IMR-90 (cell line): ENCODE data around the gene UBA3. TPM values are rescaled to one million over a fixed set of nuclear protein-coding genes. Genes with fewer than 3 reads are reported as not detected.

Experiments used
- ATAC-seq: fragments of 200-7000 bp; cut with Tn5 transposase; 2 replicates; pipeline ENCODE4 v1.9.1; 2020; ENCODE audit warnings: low read depth, mild to moderate bottlenecking, moderate library complexity
- BruUV-seq: library from RNA; stranded (reverse); fragments of 400-500 nt; replicated peaks from 2 replicates; lab custom pipeline; 2021; lab: Mats Ljungman, UMichigan
- CTCF ChIA-PET: fragments of 300-600 bp; formaldehyde crosslinking; extraction: SDS; loops from one replicate; lab custom pipeline; 2021; ENCODE audit warnings: antibody characterized with exemption; lab: Yijun Ruan, JAX
- POLR2A ChIA-PET: fragments of 300-600 bp; sonication (Branson Sonifier 250); formaldehyde crosslinking; loops from one replicate; lab custom pipeline; 2022; ENCODE audit warnings: antibody characterized with exemption; ENCODE audit not compliant: unreplicated experiment; lab: Charles Lee
- DNase-seq: peaks from one replicate; pipeline ENCODE4 v3.0.0; 2013
- H2AFZ ChIP-seq: replicated peaks from 2 replicates; pipeline ENCODE3; 2013; ENCODE audit warnings: low read length, mild to moderate bottlenecking; ENCODE audit not compliant: poor library complexity
- H2AK5ac ChIP-seq: 2 replicates; pipeline ENCODE4 v1.6.1; 2013; ENCODE audit warnings: low read depth, low read length, inconsistent platforms
- H2AK9ac ChIP-seq: replicated peaks from 2 replicates; pipeline ENCODE3; 2013; ENCODE audit warnings: mild to moderate bottlenecking, low read depth, low read length, moderate library complexity; ENCODE audit not compliant: poor library complexity
- H2BK120ac ChIP-seq: 2 replicates; pipeline ENCODE4 v1.6.1; 2013; ENCODE audit warnings: low read depth, low read length, inconsistent platforms
- H2BK15ac ChIP-seq: 3 replicates; pipeline ENCODE4 v1.6.1; 2013; ENCODE audit warnings: low read depth, low read length, inconsistent platforms
- H2BK20ac ChIP-seq: 2 replicates; pipeline ENCODE4 v1.6.1; 2013; ENCODE audit warnings: low read depth, mild to moderate bottlenecking, inconsistent platforms, low read length, moderate library complexity
- H2BK5ac ChIP-seq: 2 replicates; pipeline ENCODE4 v1.6.1; 2013; ENCODE audit warnings: mild to moderate bottlenecking, low read depth, low read length, inconsistent platforms; ENCODE audit not compliant: poor library complexity, severe bottlenecking
- H3K14ac ChIP-seq: replicated peaks from 2 replicates; pipeline ENCODE4 v1.6.1; 2013; ENCODE audit warnings: low read depth, low read length, inconsistent platforms
- H3K18ac ChIP-seq: 2 replicates; pipeline ENCODE4 v1.6.1; 2013; ENCODE audit warnings: low read depth, low read length, control low read depth
- H3K23ac ChIP-seq: 2 replicates; pipeline ENCODE4 v1.6.1; 2013; ENCODE audit warnings: low read depth, low read length, inconsistent platforms
- H3K27ac ChIP-seq: 2 replicates; pipeline ENCODE4 v1.5.1; 2013; ENCODE audit warnings: mild to moderate bottlenecking, control low read depth, low read length; ENCODE audit not compliant: insufficient read depth
- H3K27me3 ChIP-seq: 2 replicates; pipeline ENCODE4 v1.6.1; 2013; ENCODE audit warnings: low read length; ENCODE audit not compliant: control insufficient read depth, insufficient read depth
- H3K36me3 ChIP-seq: 2 replicates; pipeline ENCODE4 v1.6.1; 2013; ENCODE audit warnings: low read length, mixed read lengths; ENCODE audit not compliant: control insufficient read depth, insufficient read depth
- H3K4ac ChIP-seq: 2 replicates; pipeline ENCODE4 v1.6.1; 2013; ENCODE audit warnings: low read depth, low read length, inconsistent platforms
- H3K4me1 ChIP-seq: 2 replicates; pipeline ENCODE4 v1.6.1; 2013; ENCODE audit warnings: low read length, mixed read lengths; ENCODE audit not compliant: control insufficient read depth, insufficient read depth
- H3K4me2 ChIP-seq: 2 replicates; pipeline ENCODE4 v1.6.1; 2013; ENCODE audit warnings: low read depth, mild to moderate bottlenecking, control low read depth, low read length, moderate library complexity
- H3K4me3 ChIP-seq: 2 replicates; pipeline ENCODE4 v1.5.1; 2013; ENCODE audit warnings: low read depth, mild to moderate bottlenecking, control low read depth, low read length, moderate library complexity; ENCODE audit not compliant: insufficient read depth
- H3K56ac ChIP-seq: 2 replicates; pipeline ENCODE4 v1.6.1; 2013; ENCODE audit warnings: low read length, inconsistent platforms; ENCODE audit not compliant: insufficient read depth; ENCODE audit errors: extremely low read depth
- H3K79me1 ChIP-seq, 2 experiments: 2 replicates each; pipeline ENCODE4 v1.6.1; 2013; ENCODE audit warnings: low read length in 2 of 2, inconsistent platforms in 1 of 2, low read depth in 1 of 2
- H3K9ac ChIP-seq: 2 replicates; pipeline ENCODE4 v1.6.1; 2013; ENCODE audit warnings: low read depth, low read length, control low read depth
- H3K9me1 ChIP-seq: 2 replicates; pipeline ENCODE4 v1.6.1; 2013; ENCODE audit warnings: low read length, inconsistent platforms; ENCODE audit not compliant: insufficient read depth
- H3K9me3 ChIP-seq: 2 replicates; pipeline ENCODE4 v1.6.1; 2013; ENCODE audit warnings: low read length; ENCODE audit not compliant: control insufficient read depth, insufficient read depth
- H4K20me1 ChIP-seq: 2 replicates; pipeline ENCODE4 v1.6.1; 2013; ENCODE audit warnings: low read length, inconsistent platforms; ENCODE audit not compliant: insufficient read depth
- H4K5ac ChIP-seq: 2 replicates; pipeline ENCODE4 v1.6.1; 2013; ENCODE audit warnings: mild to moderate bottlenecking, low read depth, low read length, control low read depth
- H4K8ac ChIP-seq, 2 experiments: 2 replicates each; pipeline ENCODE4 v1.6.1; 2013; ENCODE audit warnings: low read depth in 2 of 2, low read length in 2 of 2, control low read depth in 1 of 2, inconsistent platforms in 1 of 2
- H4K91ac ChIP-seq: 2 replicates; pipeline ENCODE4 v1.6.1; 2013; ENCODE audit warnings: low read depth, low read length, inconsistent platforms; ENCODE audit not compliant: insufficient read depth
- CEBPB ChIP-seq: IDR thresholded peaks from 2 replicates; pipeline ENCODE4 v1.6.1; 2012; ENCODE audit warnings: low read depth, low read length, improper control_type of control experiment
- MAFK ChIP-seq: IDR thresholded peaks from 2 replicates; pipeline ENCODE4 v1.6.1; 2012; ENCODE audit warnings: low read depth, low read length, improper control_type of control experiment
- MXI1 ChIP-seq: IDR thresholded peaks from 2 replicates; pipeline ENCODE4 v1.6.1; 2012; ENCODE audit warnings: low read depth, mild to moderate bottlenecking, low read length, moderate library complexity, borderline replicate concordance
- WGBS, 2 experiments: methylation state at CpG; one replicate each; pipeline versions ENCODE4 v1.1.5 to v1.1.7; 2013; ENCODE audit warnings: missing lambda C conversion rate in 2 of 2; ENCODE audit not compliant: insufficient read length in 1 of 2; ENCODE audit errors: extremely low coverage in 2 of 2; 5-methylcytosine and 5-hydroxymethylcytosine counted together
- dilution Hi-C: fragments of 300-500 bp; cut with HindIII; formaldehyde crosslinking; loops from one replicate; pipeline ENCODE4 v1.14.3; 2018; ENCODE audit warnings: low sequenced_read_pairs; ENCODE audit not compliant: unreplicated experiment
- in situ Hi-C: fragments of 300-500 bp; cut with MboI; formaldehyde crosslinking; loops from 3 replicates; pipeline ENCODE4 v1.14.3; 2019; ENCODE audit warnings: low sequenced_read_pairs, inconsistent platforms, mixed read lengths
- intact Hi-C: fragments of 100-400 bp; cut with micrococcal nuclease; formaldehyde crosslinking; loops from 2 replicates; pipeline ENCODE4 v1.10.0; 2022
- polyA plus RNA-seq, 3 experiments: library from polyadenylated mRNA; depleted of rRNA; stranded (reverse); fragments of >200 nt; gene quantifications; 2 replicates each; pipeline ENCODE4 v1.2.3, GENCODE V29; 2012; ENCODE audit warnings: low replicate concordance in 1 of 3
- total RNA-seq: library from RNA; depleted of rRNA; stranded (reverse); fragments of >200 nt; gene quantifications from 2 replicates; pipeline ENCODE4 v1.2.3, GENCODE V29; 2012

Gene UBA3
- total and polyA plus RNA-seq, 2 of the 4 experiments (the other 2 are of a cell fraction) = 51.8 to 64.3 TPM

DNA sequence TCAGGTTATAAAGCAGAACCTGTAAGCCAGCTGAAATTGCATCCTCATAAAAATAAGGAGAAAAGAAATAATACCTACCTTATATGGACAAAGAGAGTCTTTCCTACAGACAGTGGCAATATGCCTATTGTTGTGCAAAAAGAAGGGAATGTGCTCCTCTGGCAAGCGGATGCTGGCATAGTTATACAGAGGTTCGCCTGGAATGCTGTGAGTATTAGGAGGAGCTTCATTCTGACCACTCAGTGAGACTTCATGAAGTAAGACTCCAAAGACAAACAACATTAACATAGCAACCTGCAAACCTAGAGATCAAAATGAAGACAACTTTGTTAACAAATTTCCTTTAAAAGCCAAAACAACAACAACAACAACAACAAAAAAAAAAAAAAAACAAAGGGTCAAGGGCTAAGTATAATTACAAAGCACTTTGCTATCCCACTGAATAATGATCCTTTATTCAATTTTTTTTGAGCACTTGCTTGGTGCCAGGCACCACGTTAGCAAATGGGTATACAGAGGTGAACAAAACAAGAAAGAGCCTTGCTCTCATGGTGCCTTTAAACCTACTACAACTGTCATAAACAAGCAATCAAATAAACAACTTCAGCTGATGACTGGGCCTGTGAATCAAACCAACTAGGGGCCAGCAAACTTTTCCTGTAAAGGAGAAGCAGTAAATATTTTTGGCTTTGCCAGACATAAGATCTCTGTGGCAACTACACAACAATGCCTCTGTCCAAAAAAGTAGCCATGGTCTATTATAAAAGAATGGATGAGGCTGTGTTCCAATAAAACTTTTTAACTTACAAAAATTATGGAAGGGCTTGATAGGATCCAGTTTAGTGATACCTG, 70.4 kb downstream of the UBA3 start:
- Histone ChIP-seq H3K27me3 (no peaks in the 10 kb centered on the region), H3K79me1 (peaks cover 12 to 39% of the 10 kb centered on the region in 2 experiments), H2AFZ (no peak overlapping the region), H2BK15ac (no peak overlapping the region), H3K56ac (no peak overlapping the region), H3K18ac (no peak overlapping the region), H2BK20ac (no peak overlapping the region), H3K4ac (no peak overlapping the region; the same call in 1 of the 2 replicates), H3K14ac (no peak overlapping the region), H4K20me1 (no peaks in the 10 kb centered on the region), H3K9ac (no peak overlapping the region), H3K9me3 (no peaks in the 10 kb centered on the region), H4K91ac (no peak overlapping the region), H3K36me3 (peaks cover 16% of the 10 kb centered on the region), H2AK9ac (no peak overlapping the region), H4K8ac (peak overlapping the region in 1 of 2 experiments; percentile 36; a peak in 1 of 4 replicates), H3K4me3 (no peak overlapping the region), H2BK120ac (peak overlapping the region; percentile 25; the same call in 1 of the 2 replicates), H3K4me2 (no peak overlapping the region), H3K27ac (peak overlapping the region; percentile 24; the same call in 1 of the 2 replicates), H4K5ac (no peak overlapping the region), H3K23ac (0 out of 2 replicates have a peak overlapping the region, but pooled peaks have one; percentile 20), H2AK5ac (no peak overlapping the region), H3K4me1 (peaks cover 10% of the 10 kb centered on the region), H2BK5ac (peak overlapping the region; percentile 67), H3K9me1 (peaks cover 7% of the 10 kb centered on the region)
- no CpG with 5 or more reads among the region's 3 CpGs for WGBS, 2 experiments
- dilution Hi-C loops = no loop called here
- TF ChIP-seq CEBPB (peak; percentile 91), MAFK (peak; percentile 26; the same call in 1 of the 2 replicates), MXI1 (no peak)
- POLR2A ChIA-PET = no interaction called here
- ATAC-seq (peak; percentile 27), DNase-seq (peak; percentile 92)
- CTCF ChIA-PET = no interaction called here
- no TSS peak for BruUV-seq
- in situ Hi-C loops = no loop called here
- intact Hi-C loops = no loop called here
